ENCODE data around the gene WDR26. TPM values are rescaled to one million over a fixed set of nuclear protein-coding genes. Genes with fewer than 3 reads are reported as not detected.
A peak's percentile ranks its signal among the peaks of the same experiment; 100 is the strongest.

The WDR26 gene
- total RNA-seq, 4 donors from 2014 or later, result 120 to 141 (median 130) TPM

DNA sequence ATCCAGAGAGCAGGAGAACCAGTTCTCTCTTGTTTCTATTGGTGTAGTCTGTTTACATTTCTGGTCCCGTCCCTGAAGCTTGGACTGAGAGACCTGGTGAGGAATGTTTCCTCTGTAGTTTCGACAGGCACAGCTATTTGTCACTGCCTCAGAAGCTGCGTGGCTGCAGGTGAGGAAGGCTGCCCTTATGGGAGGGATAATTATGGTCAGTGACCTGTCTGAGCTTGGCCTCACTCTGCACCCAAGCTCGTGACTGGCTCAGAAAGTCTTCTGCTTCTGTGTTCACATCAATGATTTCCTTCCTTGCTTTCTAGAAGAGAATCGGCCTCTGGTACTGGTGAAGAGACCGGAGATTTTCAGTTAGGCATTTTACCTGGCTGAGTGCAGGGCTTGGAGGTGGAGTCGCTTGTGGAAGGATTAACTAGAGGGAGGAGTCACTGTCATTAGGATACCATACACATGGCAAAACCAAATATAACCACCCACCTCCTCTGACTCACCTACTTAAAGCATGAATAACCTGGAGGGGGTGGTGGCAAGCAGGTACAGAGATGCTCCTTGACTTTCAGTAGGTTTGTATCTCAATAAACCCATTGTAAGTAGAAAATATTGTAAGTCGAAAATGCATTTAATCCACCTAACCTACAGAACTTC lies 19.9 kb upstream of the WDR26 start:
- H3K4me3 ChIP-seq (ENCODE audit: low read depth, poor library complexity, severe bottlenecking), result no peak overlapping the region
- WGBS, 2 donors, result 60 to 61% methylated on average over 8 of the region's 8 CpGs
- intact Hi-C loops (cut with DNase I; ENCODE audit: low total_unique reads), result no loop called here
- TF ChIP-seq, protein P1, sequence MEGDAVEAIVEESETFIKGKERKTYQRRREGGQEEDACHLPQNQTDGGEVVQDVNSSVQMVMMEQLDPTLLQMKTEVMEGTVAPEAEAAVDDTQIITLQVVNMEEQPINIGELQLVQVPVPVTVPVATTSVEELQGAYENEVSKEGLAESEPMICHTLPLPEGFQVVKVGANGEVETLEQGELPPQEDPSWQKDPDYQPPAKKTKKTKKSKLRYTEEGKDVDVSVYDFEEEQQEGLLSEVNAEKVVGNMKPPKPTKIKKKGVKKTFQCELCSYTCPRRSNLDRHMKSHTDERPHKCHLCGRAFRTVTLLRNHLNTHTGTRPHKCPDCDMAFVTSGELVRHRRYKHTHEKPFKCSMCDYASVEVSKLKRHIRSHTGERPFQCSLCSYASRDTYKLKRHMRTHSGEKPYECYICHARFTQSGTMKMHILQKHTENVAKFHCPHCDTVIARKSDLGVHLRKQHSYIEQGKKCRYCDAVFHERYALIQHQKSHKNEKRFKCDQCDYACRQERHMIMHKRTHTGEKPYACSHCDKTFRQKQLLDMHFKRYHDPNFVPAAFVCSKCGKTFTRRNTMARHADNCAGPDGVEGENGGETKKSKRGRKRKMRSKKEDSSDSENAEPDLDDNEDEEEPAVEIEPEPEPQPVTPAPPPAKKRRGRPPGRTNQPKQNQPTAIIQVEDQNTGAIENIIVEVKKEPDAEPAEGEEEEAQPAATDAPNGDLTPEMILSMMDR (IDR thresholded peaks at IDR 0.05), result no peak
- TF ChIP-seq POLR2A (IDR thresholded peaks at IDR 0.05), result no peak
- peak in 1 of 2 donors; percentile 38 for DNase-seq (ENCODE audit: low spot score in 2 of 2)

DNA sequence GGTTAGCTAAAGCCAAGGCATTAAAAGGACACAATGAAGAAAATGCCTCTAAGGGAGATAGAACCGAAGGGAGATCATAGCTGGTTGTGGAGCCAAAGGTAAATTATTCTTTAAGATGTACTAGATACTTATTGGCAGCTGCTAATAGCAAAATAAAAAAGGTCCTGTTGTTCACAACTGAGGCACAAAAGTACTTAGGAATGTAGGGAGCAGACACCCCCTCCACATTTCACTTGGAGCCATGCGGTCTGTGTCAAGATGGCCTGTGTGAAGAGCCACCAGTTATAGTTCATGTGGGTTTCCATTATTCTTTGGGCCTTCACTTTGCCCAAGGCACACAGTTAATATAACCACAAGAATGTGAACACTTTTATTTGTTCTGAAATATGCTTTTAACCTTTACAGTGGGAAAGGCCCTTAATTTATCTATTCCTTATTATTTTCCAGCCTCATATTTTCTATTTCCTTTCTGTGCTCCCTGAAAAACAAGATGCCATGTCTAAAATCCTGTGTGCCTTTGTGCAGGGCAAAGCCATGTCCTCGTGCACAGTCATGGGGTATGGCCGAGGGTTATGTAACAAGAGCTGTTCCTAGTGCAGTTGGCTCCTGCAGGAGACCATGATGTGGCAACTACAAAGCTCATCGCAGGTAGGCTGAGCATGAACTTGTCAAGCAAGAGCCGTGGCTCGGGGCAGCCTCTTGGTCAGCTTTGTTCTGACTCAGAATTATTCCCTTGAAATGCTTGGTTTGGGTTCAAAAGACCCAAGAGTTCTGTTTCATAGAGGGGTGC lies 16.2 kb upstream of the WDR26 start:
- no peak overlapping the region for H3K4me3 ChIP-seq (ENCODE audit: low read depth, poor library complexity, severe bottlenecking)
- no peak for DNase-seq (ENCODE audit: low spot score in 2 of 2)
- WGBS, 2 donors, result 74 to 83% methylated on average over 7 of the region's 7 CpGs
- intact Hi-C loops (cut with DNase I; ENCODE audit: low total_unique reads), result no loop called here
- TF ChIP-seq POLR2A (IDR thresholded peaks at IDR 0.05), result no peak
- TF ChIP-seq, protein P1 (IDR thresholded peaks at IDR 0.05), result no peak

DNA sequence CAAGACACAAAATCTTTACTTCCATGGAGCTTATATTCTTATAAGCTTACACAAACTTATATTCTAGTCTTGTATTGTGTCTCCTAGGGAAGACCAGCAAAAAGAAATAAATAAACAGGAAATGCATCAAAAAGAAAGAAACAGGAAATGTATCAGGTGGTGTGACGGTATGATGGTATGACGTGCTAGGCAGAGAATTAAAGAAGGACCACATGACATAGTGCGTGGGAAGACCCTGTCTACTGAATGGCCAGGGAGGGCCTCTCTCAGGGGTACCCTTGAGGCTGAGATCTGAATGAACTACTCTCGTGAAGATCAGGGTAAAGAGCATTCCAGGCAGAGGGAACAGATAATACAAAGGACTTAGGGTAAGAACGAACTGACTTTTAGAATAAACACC lies 15.6 kb upstream of the WDR26 start:
- 80 to 83% methylated on average over 5 of the region's 5 CpGs for WGBS, 2 donors
- no peak for DNase-seq (ENCODE audit: low spot score in 2 of 2)
- intact Hi-C loops (cut with DNase I; ENCODE audit: low total_unique reads), result no loop called here
- no peak overlapping the region for H3K4me3 ChIP-seq (ENCODE audit: low read depth, poor library complexity, severe bottlenecking)
- TF ChIP-seq POLR2A (IDR thresholded peaks at IDR 0.05), result no peak
- TF ChIP-seq, protein P1 (IDR thresholded peaks at IDR 0.05), result no peak

DNA sequence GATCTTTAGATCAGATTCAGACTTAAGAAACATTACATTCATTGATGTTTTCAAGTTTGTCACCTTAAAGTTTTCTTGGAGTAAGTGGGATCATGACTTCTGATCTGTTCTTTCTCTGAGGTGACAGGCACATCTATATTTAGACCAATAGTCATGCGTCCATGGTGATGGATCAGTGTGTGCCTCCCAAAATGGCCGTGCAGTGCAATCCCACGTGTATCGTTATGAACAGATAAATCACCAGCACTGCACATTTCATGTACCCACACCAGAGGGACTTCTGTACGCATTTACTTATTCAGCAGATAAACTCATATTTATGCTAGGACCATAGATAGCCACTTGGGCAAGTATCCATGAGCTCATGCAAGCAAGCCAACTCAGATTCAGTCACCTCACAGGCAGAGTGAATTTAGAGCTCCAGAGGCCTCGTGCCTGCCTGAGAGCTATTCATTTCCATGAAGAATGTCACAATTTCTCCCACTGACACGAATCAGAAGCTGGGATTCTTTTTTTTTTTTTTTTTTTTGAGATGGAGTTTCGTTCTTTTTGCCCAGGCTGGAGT lies 13.9 kb upstream of the WDR26 start:
- intact Hi-C loops (cut with DNase I; ENCODE audit: low total_unique reads), result no loop called here
- 73 to 89% methylated on average over 8 of the region's 8 CpGs for WGBS, 2 donors

DNA sequence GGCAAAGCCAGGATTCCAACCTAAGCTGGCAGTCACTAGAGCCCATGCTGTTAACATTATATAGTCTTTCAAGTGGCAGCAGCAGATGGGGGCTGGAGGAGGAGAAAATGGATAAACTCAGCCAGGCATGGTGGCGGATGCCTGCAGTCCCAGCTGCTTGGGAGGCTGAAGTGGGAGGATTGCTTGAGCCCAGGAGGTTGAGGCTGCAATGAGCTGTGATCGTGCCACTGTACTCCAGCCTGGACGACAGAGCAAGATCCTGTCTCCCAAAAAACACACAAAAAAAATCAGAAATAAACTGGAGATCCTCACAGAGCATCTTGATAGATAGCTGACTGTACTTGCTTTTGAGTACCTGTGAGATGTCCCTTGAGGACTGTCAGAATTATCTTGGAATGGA lies 13.4 kb upstream of the WDR26 start:
- intact Hi-C loops (cut with DNase I; ENCODE audit: low total_unique reads), result no loop called here
- H3K4me3 ChIP-seq (ENCODE audit: low read depth, poor library complexity, severe bottlenecking), result no peak overlapping the region
- WGBS, 2 donors, result 100% methylated on average over 3 of the region's 3 CpGs
- TF ChIP-seq POLR2A (IDR thresholded peaks at IDR 0.05), result no peak
- TF ChIP-seq, protein P1 (IDR thresholded peaks at IDR 0.05), result no peak
- no peak for DNase-seq (ENCODE audit: low spot score in 2 of 2)

More for the DNA sequence above, 13.9 kb upstream of the WDR26 start:
- TF ChIP-seq, protein P1 (IDR thresholded peaks at IDR 0.05), result no peak
- TF ChIP-seq POLR2A (IDR thresholded peaks at IDR 0.05), result no peak
- no peak for DNase-seq (ENCODE audit: low spot score in 2 of 2)
- H3K4me3 ChIP-seq (ENCODE audit: low read depth, poor library complexity, severe bottlenecking), result no peak overlapping the region

All from lower leg skin (tissue), 4 donors.